GM21529 (cell line): Measurements from ENCODE around the gene NHSL2.

Source experiments
- ATAC-seq: cut with Tn5 transposase; IDR thresholded peaks from one replicate; pipeline ENCODE4 v1.9.1; 2021; ENCODE audit not compliant: unreplicated experiment

NHSL2 gene

GRCh38 chrX:71989768-71990426 lies 79.3 kb downstream of the NHSL2 start:
- no peak for ATAC-seq

- ATAC-seq: no peak
These were observed 79.9 kb downstream of the NHSL2 start for GRCh38 chrX:71990518-71990917.

- no peak for ATAC-seq
These were observed 80.5 kb downstream of the NHSL2 start for GRCh38 chrX:71991164-71991563.

- ATAC-seq: no peak
These were observed 82.1 kb downstream of the NHSL2 start for GRCh38 chrX:71992711-71993110.

GRCh38 chrX:71993371-71993770 lies 82.7 kb downstream of the NHSL2 start:
- ATAC-seq: no peak

GRCh38 chrX:71994601-71995000 lies 84.0 kb downstream of the NHSL2 start:
- no peak for ATAC-seq

- no peak for ATAC-seq
These were observed 84.5 kb downstream of the NHSL2 start for GRCh38 chrX:71995122-71995521.

GRCh38 chrX:71996136-71996535 lies 85.5 kb downstream of the NHSL2 start:
- no peak for ATAC-seq

GRCh38 chrX:71996826-71997225 lies 86.2 kb downstream of the NHSL2 start:
- no peak for ATAC-seq

GRCh38 chrX:71997320-71997719 lies 86.7 kb downstream of the NHSL2 start:
- ATAC-seq: no peak

- no peak for ATAC-seq
These were observed 88.3 kb downstream of the NHSL2 start for GRCh38 chrX:71998836-71999509.

- ATAC-seq: no peak
These were observed 88.9 kb downstream of the NHSL2 start for GRCh38 chrX:71999535-71999934.

- ATAC-seq: no peak
These were observed 90.8 kb downstream of the NHSL2 start for GRCh38 chrX:72001471-72001870.

- no peak for ATAC-seq
These were observed 91.3 kb downstream of the NHSL2 start for GRCh38 chrX:72001906-72002305.

- ATAC-seq: no peak
These were observed 92.2 kb downstream of the NHSL2 start for GRCh38 chrX:72002875-72003274.

- no peak for ATAC-seq
These were observed 93.4 kb downstream of the NHSL2 start for GRCh38 chrX:72003811-72004750.

GRCh38 chrX:72005046-72005445 lies 94.4 kb downstream of the NHSL2 start:
- ATAC-seq: no peak

- no peak for ATAC-seq
These were observed 95.8 kb downstream of the NHSL2 start for GRCh38 chrX:72006461-72006860.

GRCh38 chrX:72009731-72010130 lies 99.1 kb downstream of the NHSL2 start:
- no peak for ATAC-seq

- no peak for ATAC-seq
These were observed 101.1 kb downstream of the NHSL2 start for GRCh38 chrX:72011734-72012133.

- no peak for ATAC-seq
These were observed 104.7 kb downstream of the NHSL2 start for GRCh38 chrX:72015383-72015782.
